ENCODE measurements around the gene PTPRT. TPM values are rescaled to one million over a fixed set of nuclear protein-coding genes. Genes with fewer than 3 reads are reported as not detected.

The PTPRT gene
- total and polyA plus RNA-seq, 12 donors: 0.04 to 0.53 (median 0.22) TPM; not detected in 1

DNA sequence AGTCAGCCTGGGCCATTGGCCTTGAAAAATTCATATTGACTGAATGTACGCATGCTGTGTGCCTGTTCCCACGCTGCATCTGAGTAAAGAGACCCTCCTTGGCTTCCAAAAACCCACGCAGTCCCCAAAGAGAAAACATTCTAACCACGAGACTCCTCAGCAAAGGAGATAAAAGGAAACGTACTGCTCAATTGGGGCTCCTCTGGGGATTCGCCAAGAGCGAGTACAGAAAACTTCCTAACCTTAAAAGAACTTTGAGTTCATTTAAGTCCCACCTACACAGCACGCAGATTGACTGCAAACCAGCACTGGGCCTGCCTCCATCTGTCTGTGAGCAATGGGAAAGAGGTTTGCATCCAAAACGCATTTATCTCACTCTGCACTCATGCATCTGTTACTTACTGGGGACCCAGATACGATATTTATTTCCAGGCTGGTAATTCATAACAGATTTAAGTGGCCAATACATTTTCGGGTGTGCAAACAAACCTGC, 1065.7 kb downstream of the PTPRT start:
- WGBS, 2 donors: 55 to 61% methylated on average over 11 of the region's 11 CpGs
- ATAC-seq: peak in 7 of 8 donors; percentile 58 to 87 (median 76)

DNA sequence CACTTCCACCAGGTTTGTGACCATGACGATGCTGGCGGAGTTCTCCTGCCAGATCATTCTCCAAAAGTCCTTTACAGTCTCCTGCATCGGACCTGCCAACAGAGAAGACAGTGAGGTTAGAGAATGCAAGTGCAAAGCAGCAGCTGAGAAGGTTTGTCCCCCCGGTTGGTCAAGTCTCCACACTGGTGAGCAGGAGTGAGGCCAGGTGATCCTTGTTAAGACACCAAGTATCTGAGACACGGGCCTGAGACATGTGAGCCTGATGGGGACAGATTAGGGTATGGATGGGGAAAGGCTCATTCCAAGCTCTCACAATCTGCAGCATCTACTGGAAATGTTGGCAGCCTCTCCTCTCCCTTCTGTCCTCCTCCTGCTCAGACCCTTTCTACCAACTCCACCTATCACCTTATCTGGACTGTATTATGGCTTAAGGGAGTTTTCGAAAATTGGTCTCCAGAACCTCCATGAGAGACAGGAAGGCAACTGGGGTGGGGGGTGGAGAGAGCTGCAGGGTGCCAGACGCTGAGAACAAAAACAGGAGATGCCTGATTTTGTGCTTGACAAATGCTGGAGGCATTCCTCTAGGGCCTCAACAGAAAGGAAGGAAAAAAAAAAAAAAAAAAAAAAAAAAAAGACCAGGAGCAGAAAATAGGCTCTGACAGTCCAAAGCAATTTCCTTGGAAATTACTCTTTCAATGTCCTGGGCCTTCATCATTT, 1071.1 kb downstream of the PTPRT start:
- no peak for DNase-seq
- peak in 2 of 8 donors; percentile 11 to 44 for ATAC-seq

More for the DNA sequence above, 1065.7 kb downstream of the PTPRT start:
- DNase-seq: peak in 1 of 2 donors; percentile 57
- Histone ChIP-seq H3K36me3 (no peaks in the 10 kb centered on the region), H3K4me3 (no peak overlapping the region), H3K27me3 (no peaks in the 10 kb centered on the region), H3K4me1 (peaks cover 0 to 16% (median 0%) of the 10 kb centered on the region in 9 donors), H3K27ac (peak overlapping the region in 4 of 10 donors; percentile 22 to 59 (median 30)), H3K9me3 (no peaks in the 10 kb centered on the region)
- intact Hi-C loops (cut with DNase I): no loop called here
- TF ChIP-seq, protein P1, sequence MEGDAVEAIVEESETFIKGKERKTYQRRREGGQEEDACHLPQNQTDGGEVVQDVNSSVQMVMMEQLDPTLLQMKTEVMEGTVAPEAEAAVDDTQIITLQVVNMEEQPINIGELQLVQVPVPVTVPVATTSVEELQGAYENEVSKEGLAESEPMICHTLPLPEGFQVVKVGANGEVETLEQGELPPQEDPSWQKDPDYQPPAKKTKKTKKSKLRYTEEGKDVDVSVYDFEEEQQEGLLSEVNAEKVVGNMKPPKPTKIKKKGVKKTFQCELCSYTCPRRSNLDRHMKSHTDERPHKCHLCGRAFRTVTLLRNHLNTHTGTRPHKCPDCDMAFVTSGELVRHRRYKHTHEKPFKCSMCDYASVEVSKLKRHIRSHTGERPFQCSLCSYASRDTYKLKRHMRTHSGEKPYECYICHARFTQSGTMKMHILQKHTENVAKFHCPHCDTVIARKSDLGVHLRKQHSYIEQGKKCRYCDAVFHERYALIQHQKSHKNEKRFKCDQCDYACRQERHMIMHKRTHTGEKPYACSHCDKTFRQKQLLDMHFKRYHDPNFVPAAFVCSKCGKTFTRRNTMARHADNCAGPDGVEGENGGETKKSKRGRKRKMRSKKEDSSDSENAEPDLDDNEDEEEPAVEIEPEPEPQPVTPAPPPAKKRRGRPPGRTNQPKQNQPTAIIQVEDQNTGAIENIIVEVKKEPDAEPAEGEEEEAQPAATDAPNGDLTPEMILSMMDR (IDR thresholded peaks at IDR 0.05): no peak

GRCh38 chr20:42118001-42118400, 1071.7 kb downstream of the PTPRT start:
- intact Hi-C loops (cut with DNase I): no loop called here
- Histone ChIP-seq H3K27ac (no peak overlapping the region), H3K9me3 (no peaks in the 10 kb centered on the region), H3K4me3 (no peak overlapping the region), H3K36me3 (no peaks in the 10 kb centered on the region), H3K27me3 (no peaks in the 10 kb centered on the region), H3K4me1 (peaks cover 0 to under 1% (median 0%) of the 10 kb centered on the region in 9 donors)
- TF ChIP-seq, protein P1 (IDR thresholded peaks at IDR 0.05): no peak
- no peak for ATAC-seq
- WGBS, 2 donors: 77 to 80% methylated on average over 7 of the region's 7 CpGs
- no peak for DNase-seq

More for the DNA sequence above, 1071.1 kb downstream of the PTPRT start:
- H3K4me1 ChIP-seq: peaks cover 0 to 6% (median 0%) of the 10 kb centered on the region in 9 donors
- TF ChIP-seq, protein P1 (IDR thresholded peaks at IDR 0.05): no peak
- H3K9me3 ChIP-seq: no peaks in the 10 kb centered on the region
- no peaks in the 10 kb centered on the region for H3K27me3 ChIP-seq
- intact Hi-C loops (cut with DNase I): no loop called here
- no peak overlapping the region for H3K4me3 ChIP-seq
- H3K27ac ChIP-seq: no peak overlapping the region
- no peaks in the 10 kb centered on the region for H3K36me3 ChIP-seq
- WGBS, 2 donors: 66 to 67% methylated on average over 7 of the region's 7 CpGs

DNA sequence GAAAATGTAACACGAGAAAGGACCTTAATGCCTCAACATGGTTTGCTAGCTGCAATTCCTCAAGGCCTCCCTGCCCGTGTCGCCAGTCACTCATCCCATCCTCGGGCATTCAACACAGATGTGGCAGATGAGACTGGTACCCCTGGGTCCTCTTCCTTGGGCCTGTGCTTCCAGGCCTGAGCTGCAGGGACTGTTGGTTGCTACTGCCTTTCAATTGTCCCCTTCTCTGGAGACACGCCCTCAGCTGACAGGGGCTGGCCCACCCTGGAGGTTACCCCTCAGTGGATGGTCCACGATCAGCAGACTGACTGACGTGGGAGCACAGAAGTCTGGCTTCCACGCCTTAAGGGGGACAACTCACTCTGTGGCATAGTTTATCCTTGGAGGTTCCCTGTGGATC, 1076.5 kb downstream of the PTPRT start:
- intact Hi-C loops (cut with DNase I): no loop called here
- TF ChIP-seq, protein P1 (IDR thresholded peaks at IDR 0.05): no peak
- WGBS, 2 donors: 82 to 86% methylated on average over 8 of the region's 8 CpGs

More for the DNA sequence above, 1076.5 kb downstream of the PTPRT start:
- no peaks in the 10 kb centered on the region for H3K4me1 ChIP-seq
- H3K27me3 ChIP-seq: no peaks in the 10 kb centered on the region
- H3K27ac ChIP-seq: no peak overlapping the region
- ATAC-seq: no peak
- H3K36me3 ChIP-seq: no peaks in the 10 kb centered on the region
- H3K9me3 ChIP-seq: no peaks in the 10 kb centered on the region
- no peak overlapping the region for H3K4me3 ChIP-seq
- DNase-seq: no peak

All from heart right ventricle (tissue), 16 donors.